ENCODE data around the gene RUNX1. TPM values are rescaled to one million over a fixed set of nuclear protein-coding genes. Genes with fewer than 3 reads are reported as not detected.

The RUNX1 gene
- total and polyA plus RNA-seq, 2 of the 13 experiments (the other 11 are each of a cell fraction or from before 2014, with no cell fraction given): 5.4 to 6.4 TPM

DNA sequence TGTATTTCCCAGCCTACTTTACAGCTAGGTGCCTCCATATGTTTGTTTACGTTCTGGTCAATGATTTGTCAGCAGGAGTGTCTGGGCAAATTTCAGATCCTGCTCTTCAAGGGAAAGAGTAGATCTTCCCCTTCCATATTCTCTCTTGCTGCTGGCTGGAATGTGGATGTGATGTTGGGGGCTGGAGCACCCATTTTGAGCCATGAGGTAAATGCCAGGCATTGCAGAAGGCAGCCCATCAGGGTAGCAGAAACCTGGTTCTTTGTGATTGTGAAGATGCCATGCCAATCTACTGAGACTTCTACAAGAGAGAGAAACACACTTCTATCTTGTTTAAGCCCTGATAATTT, 25.1 kb downstream of the RUNX1 start (continued):
- TF ChIP-seq TARDBP (CRISPR knock-in tag; IDR thresholded peaks at IDR 0.05) (no peak), RBAK (CRISPR knock-in tag; IDR thresholded peaks at IDR 0.05) (no peak), TEAD3 (CRISPR knock-in tag; optimal IDR thresholded peaks at IDR 0.05; ENCODE audit: borderline replicate concordance) (peak; percentile 97), TAF1 (CRISPR knock-in tag; IDR thresholded peaks at IDR 0.05) (no peak), RCOR2 (CRISPR knock-in tag; IDR thresholded peaks at IDR 0.05) (peak; percentile 89; the same call in 1 of the 2 replicates), TBX3 (IDR thresholded peaks at IDR 0.05; ENCODE audit: borderline replicate concordance) (no peak), CREB1 (IDR thresholded peaks at IDR 0.05) (no peak), CREB1 (CRISPR knock-in tag; IDR thresholded peaks at IDR 0.05) (peak; percentile 35; the same call in 1 of the 2 replicates), ZNF3 (CRISPR knock-in tag; IDR thresholded peaks at IDR 0.05) (peak; percentile 73; the same call in 1 of the 2 replicates), FOXP1 (IDR thresholded peaks at IDR 0.05) (no peak), FOXP1 (CRISPR knock-in tag; IDR thresholded peaks at IDR 0.05) (peak; percentile 41; the same call in 1 of the 2 replicates), FOSL2 (CRISPR knock-in tag; IDR thresholded peaks at IDR 0.05) (peak; percentile 44; the same call in 1 of the 2 replicates), ZNF7 (CRISPR knock-in tag; IDR thresholded peaks at IDR 0.05) (no peak), KDM4B (CRISPR knock-in tag; IDR thresholded peaks at IDR 0.05) (peak; percentile 33; the same call in 1 of the 2 replicates), CBX1 (IDR thresholded peaks at IDR 0.05; ENCODE audit: low read depth) (peak; percentile 74), SOX13 (IDR thresholded peaks at IDR 0.05) (no peak), SOX13 (CRISPR knock-in tag; conservative IDR thresholded peaks at IDR 0.05 in 1 of 2, IDR thresholded peaks at IDR 0.05 in 1 of 2) (peak in 1 of 2 experiments; percentile 26; a peak in 1 of 4 replicates), HDAC2 (CRISPR knock-in tag; IDR thresholded peaks at IDR 0.05) (peak; percentile 52; the same call in 1 of the 2 replicates), POGZ (CRISPR knock-in tag; IDR thresholded peaks at IDR 0.05) (peak; percentile 80), ZFP82 (CRISPR knock-in tag; IDR thresholded peaks at IDR 0.05; ENCODE audit: borderline replicate concordance) (no peak), ZSCAN12 (CRISPR knock-in tag; IDR thresholded peaks at IDR 0.05) (no peak), ZNF260 (CRISPR knock-in tag; IDR thresholded peaks at IDR 0.05; ENCODE audit: borderline replicate concordance, low read depth) (no peak), CENPX (CRISPR knock-in tag; IDR thresholded peaks at IDR 0.05) (no peak), ZNF768 (CRISPR knock-in tag; IDR thresholded peaks at IDR 0.05) (no peak), ZMYM2 (CRISPR knock-in tag; IDR thresholded peaks at IDR 0.05) (peak; percentile 90), NFKB2 (CRISPR knock-in tag; IDR thresholded peaks at IDR 0.05; ENCODE audit: borderline replicate concordance) (no peak), ADNP (CRISPR knock-in tag; IDR thresholded peaks at IDR 0.05) (peak; percentile 95), BRD4 (CRISPR knock-in tag; IDR thresholded peaks at IDR 0.05) (no peak), ZMYM4 (CRISPR knock-in tag; IDR thresholded peaks at IDR 0.05) (no peak), EEA1 (CRISPR knock-in tag; IDR thresholded peaks at IDR 0.05; ENCODE audit: borderline replicate concordance) (no peak), FOXA1 (IDR thresholded peaks at IDR 0.05) (no peak), FOXA1 (CRISPR knock-in tag; IDR thresholded peaks at IDR 0.05) (0 out of 2 replicates have a peak, but pooled peaks have one; percentile 25)
- TF ChIP-seq, protein P1, sequence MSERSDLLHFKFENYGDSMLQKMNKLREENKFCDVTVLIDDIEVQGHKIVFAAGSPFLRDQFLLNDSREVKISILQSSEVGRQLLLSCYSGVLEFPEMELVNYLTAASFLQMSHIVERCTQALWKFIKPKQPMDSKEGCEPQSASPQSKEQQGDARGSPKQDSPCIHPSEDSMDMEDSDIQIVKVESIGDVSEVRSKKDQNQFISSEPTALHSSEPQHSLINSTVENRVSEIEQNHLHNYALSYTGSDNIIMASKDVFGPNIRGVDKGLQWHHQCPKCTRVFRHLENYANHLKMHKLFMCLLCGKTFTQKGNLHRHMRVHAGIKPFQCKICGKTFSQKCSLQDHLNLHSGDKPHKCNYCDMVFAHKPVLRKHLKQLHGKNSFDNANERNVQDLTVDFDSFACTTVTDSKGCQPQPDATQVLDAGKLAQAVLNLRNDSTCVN (CRISPR knock-in tag; IDR thresholded peaks at IDR 0.05; ENCODE audit: borderline replicate concordance): no peak
- TF ChIP-seq, protein P2, sequence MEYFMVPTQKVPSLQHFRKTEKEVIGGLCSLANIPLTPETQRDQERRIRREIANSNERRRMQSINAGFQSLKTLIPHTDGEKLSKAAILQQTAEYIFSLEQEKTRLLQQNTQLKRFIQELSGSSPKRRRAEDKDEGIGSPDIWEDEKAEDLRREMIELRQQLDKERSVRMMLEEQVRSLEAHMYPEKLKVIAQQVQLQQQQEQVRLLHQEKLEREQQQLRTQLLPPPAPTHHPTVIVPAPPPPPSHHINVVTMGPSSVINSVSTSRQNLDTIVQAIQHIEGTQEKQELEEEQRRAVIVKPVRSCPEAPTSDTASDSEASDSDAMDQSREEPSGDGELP (IDR thresholded peaks at IDR 0.05; ENCODE audit: borderline replicate concordance, low read depth): 0 out of 2 replicates have a peak, but pooled peaks have one; percentile 11
- TF ChIP-seq, protein P3, sequence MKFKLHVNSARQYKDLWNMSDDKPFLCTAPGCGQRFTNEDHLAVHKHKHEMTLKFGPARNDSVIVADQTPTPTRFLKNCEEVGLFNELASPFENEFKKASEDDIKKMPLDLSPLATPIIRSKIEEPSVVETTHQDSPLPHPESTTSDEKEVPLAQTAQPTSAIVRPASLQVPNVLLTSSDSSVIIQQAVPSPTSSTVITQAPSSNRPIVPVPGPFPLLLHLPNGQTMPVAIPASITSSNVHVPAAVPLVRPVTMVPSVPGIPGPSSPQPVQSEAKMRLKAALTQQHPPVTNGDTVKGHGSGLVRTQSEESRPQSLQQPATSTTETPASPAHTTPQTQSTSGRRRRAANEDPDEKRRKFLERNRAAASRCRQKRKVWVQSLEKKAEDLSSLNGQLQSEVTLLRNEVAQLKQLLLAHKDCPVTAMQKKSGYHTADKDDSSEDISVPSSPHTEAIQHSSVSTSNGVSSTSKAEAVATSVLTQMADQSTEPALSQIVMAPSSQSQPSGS (CRISPR knock-in tag; IDR thresholded peaks at IDR 0.05): no peak

All from HepG2 (cell line).